ENCODE measurements around the gene WNT16. TPM values are rescaled to one million over a fixed set of nuclear protein-coding genes. Genes with fewer than 3 reads are reported as not detected.

The WNT16 gene
- total and polyA plus RNA-seq, 2 of the 8 experiments (the other 6 are each of a cell fraction or from before 2014, with no cell fraction given) = 0.11 to 0.52 TPM

- WGBS, 2 experiments (ENCODE audit: extremely low coverage in 1 of 2, insufficient coverage in 1 of 2, insufficient read length in 1 of 2, insufficient replicate concordance in 2 of 2, low coverage in 1 of 2, low lambda C conversion rate in 2 of 2, missing lambda C conversion rate in 1 of 2) = 81% methylated on average over 3 of the region's 3 CpGs; no CpG with 5 or more reads in 1 of the 2 experiments
- POLR2A ChIA-PET (ENCODE audit: partially characterized antibody) = no interaction called here
- DNase-seq (ENCODE audit: low read depth in 1 of 2, low spot score in 2 of 2) (no peak), FAIRE-seq (no peak)
- H3K23me2 ChIP-seq (ENCODE audit: low read depth, low read length) = no peaks in the 10 kb centered on the region; the same call in 1 of the 2 replicates
- CTCF ChIA-PET (ENCODE audit: partially characterized antibody) = interaction anchor here (1.0 kb wide), 1 partner anchor 10 kb away, joined by 3 read pairs; no protein-coding TSS in a partner anchor
- no peak overlapping the region for H2AFZ ChIP-seq (ENCODE audit: low read length)
- H4K91ac ChIP-seq (replicated peaks; ENCODE audit: insufficient read length, low read length) = no peak overlapping the region
- no peaks in the 10 kb centered on the region for H3K79me1 ChIP-seq (ENCODE audit: low read depth, low read length)
- no peak overlapping the region for H3K56ac ChIP-seq (replicated peaks; ENCODE audit: insufficient read length, low read depth, low read length)
- H3K4ac ChIP-seq (replicated peaks; ENCODE audit: insufficient read length, low read depth, low read length) = no peak overlapping the region
- H3K9me3 ChIP-seq (ENCODE audit: insufficient read depth in 2 of 2, low read depth in 1 of 2, low read length in 1 of 2) = peaks cover 13 to 22% of the 10 kb centered on the region in 2 experiments; a peak in 3 of 4 replicates
- no peak overlapping the region for H3K9ac ChIP-seq (replicated peaks in 1 of 4; ENCODE audit: extremely low read depth in 1 of 4, low read depth in 3 of 4, low read length in 3 of 4)
- H3K4me2 ChIP-seq (ENCODE audit: insufficient read depth in 1 of 2, low read depth in 2 of 2, low read length in 2 of 2) = no peak overlapping the region
- H4K5ac ChIP-seq (ENCODE audit: insufficient read length, low read depth, low read length) = no peak overlapping the region
- H3K4me3 ChIP-seq (ENCODE audit: extremely low read depth in 1 of 4, insufficient read depth in 2 of 4, low read depth in 3 of 4, low read length in 4 of 4) = no peak overlapping the region
- no peak overlapping the region for H2BK5ac ChIP-seq (ENCODE audit: low read depth, low read length)
- no peak overlapping the region for H3K14ac ChIP-seq (ENCODE audit: insufficient read length)
- H3K27ac ChIP-seq (ENCODE audit: low read depth, low read length) = no peak overlapping the region
- no peaks in the 10 kb centered on the region for H3K79me2 ChIP-seq (ENCODE audit: control insufficient read depth in 1 of 2, insufficient read depth in 2 of 2, low read length in 2 of 2)
- H4K20me1 ChIP-seq (replicated peaks in 1 of 2; ENCODE audit: control insufficient read depth in 1 of 2, insufficient read depth in 2 of 2, low read length in 2 of 2) = no peaks in the 10 kb centered on the region
- no peak overlapping the region for H2BK15ac ChIP-seq (ENCODE audit: low read length)
- H2AK5ac ChIP-seq (ENCODE audit: low read depth, low read length) = no peak overlapping the region
- no peak overlapping the region for H2BK20ac ChIP-seq (ENCODE audit: low read length)
- H2BK120ac ChIP-seq (replicated peaks; ENCODE audit: low read depth, low read length) = no peak overlapping the region
- no peaks in the 10 kb centered on the region; a peak in 1 of 8 replicates for H3K36me3 ChIP-seq (ENCODE audit: control insufficient read depth in 2 of 4, insufficient read depth in 4 of 4, low read length in 3 of 4)
- no peak overlapping the region for H2BK12ac ChIP-seq (ENCODE audit: low read depth, low read length)
- H4K8ac ChIP-seq (ENCODE audit: extremely low read depth, insufficient read depth, low read length) = no peak overlapping the region
- no peak overlapping the region for H3K23ac ChIP-seq (ENCODE audit: insufficient read length)
- no peak overlapping the region for H3K18ac ChIP-seq (ENCODE audit: extremely low read depth, low read length)
- 0 out of 7 replicates have a peak, but pooled peaks cover 0 to 4% (median 0%) of the 10 kb centered on the region in 4 experiments for H3K4me1 ChIP-seq (replicated peaks in 1 of 4; ENCODE audit: control insufficient read depth in 3 of 4, insufficient read depth in 4 of 4, low read length in 3 of 4)
- H3K27me3 ChIP-seq (replicated peaks in 1 of 4; ENCODE audit: control insufficient read depth in 3 of 4, extremely low read depth in 1 of 4, insufficient read depth in 3 of 4, low read length in 3 of 4) = no peaks in the 10 kb centered on the region
- TF ChIP-seq YY1 (IDR thresholded peaks at IDR 0.05; ENCODE audit: low read depth, low read length) (no peak), EZH2 (IDR thresholded peaks at IDR 0.05; ENCODE audit: low read depth, low read length, severe bottlenecking) (no peak), CHD1 (IDR thresholded peaks at IDR 0.05; ENCODE audit: low read depth, low read length) (no peak), POLR2A (IDR thresholded peaks at IDR 0.05; ENCODE audit: control extremely low read depth in 1 of 2, low read depth in 2 of 2, low read length in 2 of 2) (no peak), NANOG (IDR thresholded peaks at IDR 0.05; ENCODE audit: insufficient read depth, low read depth, low read length, poor library complexity, severe bottlenecking) (no peak), EP300 (IDR thresholded peaks at IDR 0.05; ENCODE audit: borderline replicate concordance in 1 of 2, low read depth in 2 of 2, low read length in 2 of 2) (no peak), POU5F1 (IDR thresholded peaks at IDR 0.05; ENCODE audit: low read depth, low read length) (no peak), SIX5 (IDR thresholded peaks at IDR 0.05; ENCODE audit: low read depth, low read length) (no peak), RBBP5 (IDR thresholded peaks at IDR 0.05; ENCODE audit: borderline replicate concordance, low read depth, low read length) (no peak), TEAD4 (IDR thresholded peaks at IDR 0.05; ENCODE audit: low read depth, low read length) (no peak), TAF1 (IDR thresholded peaks at IDR 0.05; ENCODE audit: low read depth, low read length) (no peak), RAD21 (IDR thresholded peaks at IDR 0.05 in 1 of 2, conservative IDR thresholded peaks at IDR 0.05 in 1 of 2; ENCODE audit: low read depth in 2 of 2, low read length in 2 of 2) (no peak), MAFK (IDR thresholded peaks at IDR 0.05; ENCODE audit: low read depth, low read length) (no peak), SRF (IDR thresholded peaks at IDR 0.05; ENCODE audit: low read depth, low read length) (no peak), ZNF274 (IDR thresholded peaks at IDR 0.05; ENCODE audit: borderline replicate concordance, extremely low read depth, low read length) (no peak)
Measured at GRCh38 chr7:121282129-121282528, 46.7 kb upstream of the WNT16 start.

Data from H1 (cell line).